Colonic mucosa (tissue), 4 donors: ENCODE data around the gene LRRC53. TPM values are rescaled to one million over a fixed set of nuclear protein-coding genes. Genes with fewer than 3 reads are reported as not detected.

ENCODE experiments used
- DNase-seq: peaks from one replicate; pipeline ENCODE4 v3.0.0-alpha.2; 2020
- H3K27ac ChIP-seq: fragments of 200-600 bp; one replicate; pipeline ENCODE4 v1.8.0; 2021
- H3K27me3 ChIP-seq: fragments of 200-600 bp; one replicate; pipeline ENCODE4 v1.8.0; 2021
- H3K36me3 ChIP-seq: fragments of 200-600 bp; one replicate; pipeline ENCODE4 v1.8.0; 2021
- H3K4me1 ChIP-seq: fragments of 200-600 bp; one replicate; pipeline ENCODE4 v1.8.0; 2021; ENCODE audit warnings: mild to moderate bottlenecking
- H3K4me3 ChIP-seq: fragments of 200-600 bp; one replicate; pipeline ENCODE4 v1.8.0; 2021
- H3K9ac ChIP-seq, 2 donors: one replicate each; pipeline ENCODE4 v1.7.0; 2013; ENCODE audit warnings: control low read depth in 2 of 2, low read depth in 2 of 2, low read length in 2 of 2
- H3K9me3 ChIP-seq: fragments of 200-600 bp; one replicate; pipeline ENCODE4 v1.8.0; 2021
- CTCF ChIP-seq: fragments of 200-600 bp; IDR thresholded peaks from one replicate; pipeline ENCODE4 v1.8.0; 2022; ENCODE audit warnings: antibody characterized with exemption, mild to moderate bottlenecking
- intact Hi-C: fragments of 100-400 bp; cut with DNase I; formaldehyde crosslinking; loops from one replicate; pipeline ENCODE4 v1.14.1; 2022
- total RNA-seq, 2 donors: library from RNA; stranded (reverse); fragmentation: NEBNext Ultra II Directional in 1 of 2; extraction: Animal tissue kit (Norgen Biotek cat#: 25700) in 1 of 2; gene quantifications; one replicate each; pipeline ENCODE4 v1.2.1, GENCODE V29; 2021
- donor health status: healthy.
- donor health status: DM: no; HTN: no; CAD: no.
- donor health status: DM: no; HTN: no; CAD: no.

The LRRC53 gene
- total RNA-seq, 2 donors from 2014 or later: 0.07 TPM; not detected in 1

- no peak for TF ChIP-seq CTCF
- Histone ChIP-seq H3K9ac (no peak overlapping the region), H3K27me3 (no peaks in the 10 kb centered on the region), H3K27ac (no peak overlapping the region), H3K4me3 (no peak overlapping the region), H3K9me3 (no peaks in the 10 kb centered on the region), H3K4me1 (no peaks in the 10 kb centered on the region), H3K36me3 (no peaks in the 10 kb centered on the region)
- intact Hi-C loops: no loop called here
- no peak for DNase-seq
Measured at GRCh38 chr1:74496669-74497068, 15.7 kb downstream of the LRRC53 start.

- Histone ChIP-seq H3K4me3 (no peak overlapping the region), H3K27ac (no peak overlapping the region), H3K9me3 (no peaks in the 10 kb centered on the region), H3K4me1 (no peaks in the 10 kb centered on the region), H3K27me3 (no peaks in the 10 kb centered on the region), H3K9ac (no peak overlapping the region), H3K36me3 (no peaks in the 10 kb centered on the region)
- intact Hi-C loops: no loop called here
- TF ChIP-seq CTCF: no peak
- no peak for DNase-seq
Measured at GRCh38 chr1:74486036-74486435, 26.4 kb downstream of the LRRC53 start.

GRCh38 chr1:74485622-74486021 is 26.8 kb downstream of the LRRC53 start:
- no peaks in the 10 kb centered on the region for H3K36me3 ChIP-seq
- no peak overlapping the region for H3K9ac ChIP-seq
- H3K27me3 ChIP-seq: no peaks in the 10 kb centered on the region
- no peak for TF ChIP-seq CTCF
- H3K27ac ChIP-seq: no peak overlapping the region
- no peak overlapping the region for H3K4me3 ChIP-seq
- H3K9me3 ChIP-seq: no peaks in the 10 kb centered on the region
- no peak for DNase-seq
- no peaks in the 10 kb centered on the region for H3K4me1 ChIP-seq
- intact Hi-C loops: no loop called here

DNA sequence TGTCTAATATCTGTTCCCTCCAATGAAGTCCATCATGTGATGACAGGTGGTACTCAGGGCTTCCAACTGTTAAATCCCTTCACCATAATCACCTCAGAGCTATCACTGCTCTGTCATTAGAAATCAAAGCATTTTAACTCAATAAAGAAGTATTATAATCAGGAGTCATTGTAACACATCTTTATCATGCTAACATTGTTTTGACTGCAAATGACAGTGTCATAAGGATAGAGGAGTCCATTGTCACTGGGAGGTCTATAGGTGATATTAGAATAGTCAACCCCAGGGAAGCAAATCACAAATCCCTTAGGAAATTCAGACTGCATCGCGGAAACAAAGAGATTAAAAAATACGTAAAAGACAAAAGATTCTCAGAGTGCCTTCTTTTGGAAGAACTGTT is 30.8 kb downstream of the LRRC53 start:
- Histone ChIP-seq H3K27ac (no peak overlapping the region), H3K4me1 (no peaks in the 10 kb centered on the region), H3K27me3 (no peaks in the 10 kb centered on the region), H3K9ac (no peak overlapping the region), H3K4me3 (no peak overlapping the region), H3K36me3 (no peaks in the 10 kb centered on the region), H3K9me3 (no peaks in the 10 kb centered on the region)
- intact Hi-C loops: no loop called here
- no peak for DNase-seq
- no peak for TF ChIP-seq CTCF

DNA sequence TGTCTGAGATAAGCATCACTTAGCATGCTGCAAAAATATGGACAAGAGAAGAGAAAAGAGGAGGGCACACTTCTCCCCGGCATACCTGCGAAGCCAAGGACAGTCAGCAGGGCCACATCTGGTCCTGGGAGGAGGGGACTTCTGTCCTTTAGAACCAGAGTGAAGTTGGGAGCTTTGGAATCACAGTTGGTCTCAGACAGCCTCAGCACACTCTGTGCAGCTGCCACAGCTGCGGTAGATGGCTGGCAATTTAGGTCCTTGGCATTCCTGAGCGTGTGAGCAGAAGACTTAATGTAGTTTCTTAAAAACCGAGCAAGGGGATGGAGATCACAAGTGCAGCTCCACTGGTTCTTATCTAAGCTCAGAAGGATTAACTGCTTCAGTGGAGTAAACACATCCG is 32.3 kb downstream of the LRRC53 start:
- Histone ChIP-seq H3K9me3 (no peaks in the 10 kb centered on the region), H3K4me3 (no peak overlapping the region), H3K9ac (no peak overlapping the region), H3K27me3 (no peaks in the 10 kb centered on the region), H3K27ac (no peak overlapping the region), H3K36me3 (no peaks in the 10 kb centered on the region), H3K4me1 (no peaks in the 10 kb centered on the region)
- intact Hi-C loops: no loop called here
- no peak for DNase-seq
- TF ChIP-seq CTCF: no peak

- Histone ChIP-seq H3K36me3 (no peaks in the 10 kb centered on the region), H3K27me3 (no peaks in the 10 kb centered on the region), H3K27ac (no peak overlapping the region), H3K4me1 (no peaks in the 10 kb centered on the region), H3K4me3 (no peak overlapping the region), H3K9me3 (no peaks in the 10 kb centered on the region), H3K9ac (no peak overlapping the region)
- DNase-seq: no peak
- intact Hi-C loops: no loop called here
- TF ChIP-seq CTCF: no peak
Measured at GRCh38 chr1:74478979-74479378, 33.4 kb downstream of the LRRC53 start.
